Measurements from ENCODE around the gene KRTAP5-4.
"Not testable (repeated sequence)": the region's sequence is repeated elsewhere in the genome, so short reads cannot be mapped to it uniquely, and the experiment has no call there.

The KRTAP5-4 gene, protein sequence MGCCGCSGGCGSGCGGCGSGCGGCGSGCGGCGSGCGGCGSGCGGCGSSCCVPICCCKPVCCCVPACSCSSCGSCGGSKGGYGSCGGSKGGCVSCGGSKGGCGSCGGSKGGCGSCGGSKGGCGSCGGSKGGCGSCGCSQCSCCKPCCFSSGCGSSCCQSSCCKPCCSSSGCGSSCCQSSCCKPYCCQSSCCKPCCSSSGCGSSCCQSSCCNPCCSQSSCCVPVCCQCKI

DNA sequence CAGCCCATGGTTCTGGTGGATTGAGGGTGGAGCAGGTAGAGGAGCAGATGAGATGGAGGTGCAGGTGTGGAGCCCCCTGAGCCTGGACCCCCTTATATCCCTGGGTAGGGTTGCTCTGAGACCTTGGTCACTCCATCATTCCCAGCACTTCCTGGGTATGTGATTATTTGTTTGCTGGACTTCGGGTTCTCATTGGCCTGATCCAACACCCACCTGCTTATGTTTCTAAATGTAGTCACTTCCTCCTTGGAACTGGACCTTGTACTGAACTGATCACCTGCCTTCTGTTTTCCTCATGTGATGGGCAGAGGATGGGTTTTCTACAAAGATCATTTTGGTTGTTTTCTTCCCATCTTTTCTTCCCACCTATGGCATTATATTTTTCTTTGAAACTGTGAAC, at the start of gene KRTAP5-4:
KRTAP5-4 (minus strand) TSS at position 53 of the 400 bp plus-strand sequence; CDS start at position 8, 45 bp downstream.
- no peak for FAIRE-seq

DNA sequence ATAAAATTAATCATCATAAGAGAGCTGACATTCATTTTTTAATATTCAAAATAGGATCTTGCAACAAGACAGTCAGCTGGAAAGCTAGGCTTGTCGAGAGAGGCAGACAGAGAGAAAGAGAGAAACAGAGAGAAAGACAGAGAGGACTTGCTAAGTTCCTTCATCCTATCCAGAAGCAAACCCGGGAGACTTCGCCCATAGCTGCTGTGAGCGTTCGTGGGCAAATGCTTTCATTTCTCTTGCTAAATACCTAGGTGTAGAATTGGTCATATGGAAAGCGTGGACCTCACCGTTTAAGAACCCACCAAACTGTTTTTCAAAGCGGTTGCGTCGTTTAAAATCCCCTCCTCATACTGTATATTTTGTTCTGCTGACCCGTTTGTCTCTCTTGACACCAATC, 49.7 kb upstream of the KRTAP5-4 start:
- no peak for FAIRE-seq

DNA sequence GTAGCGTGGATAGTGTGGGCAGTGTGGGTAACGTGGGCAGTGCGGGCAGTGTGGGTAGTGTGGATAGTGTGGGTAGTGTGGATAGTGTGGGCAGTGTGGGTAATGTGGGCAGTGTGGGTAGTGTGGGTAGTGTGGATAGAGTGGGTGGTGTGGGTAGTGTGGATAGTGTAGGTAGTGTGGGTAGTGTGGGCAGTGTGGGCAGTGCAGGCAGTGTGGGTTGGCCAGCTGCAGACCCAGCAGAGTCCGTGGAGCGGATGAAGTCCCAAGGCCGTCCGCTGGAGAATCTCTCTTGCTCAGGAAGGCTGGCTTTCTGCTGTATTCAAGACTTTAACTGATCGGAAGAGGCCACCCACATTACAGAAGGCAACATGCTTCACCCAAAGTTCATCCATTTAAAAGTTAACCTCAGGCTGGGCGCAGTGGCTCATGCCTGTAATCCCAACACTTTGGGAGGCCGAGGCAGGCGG, 49.0 kb upstream of the KRTAP5-4 start:
- FAIRE-seq, result no peak

DNA sequence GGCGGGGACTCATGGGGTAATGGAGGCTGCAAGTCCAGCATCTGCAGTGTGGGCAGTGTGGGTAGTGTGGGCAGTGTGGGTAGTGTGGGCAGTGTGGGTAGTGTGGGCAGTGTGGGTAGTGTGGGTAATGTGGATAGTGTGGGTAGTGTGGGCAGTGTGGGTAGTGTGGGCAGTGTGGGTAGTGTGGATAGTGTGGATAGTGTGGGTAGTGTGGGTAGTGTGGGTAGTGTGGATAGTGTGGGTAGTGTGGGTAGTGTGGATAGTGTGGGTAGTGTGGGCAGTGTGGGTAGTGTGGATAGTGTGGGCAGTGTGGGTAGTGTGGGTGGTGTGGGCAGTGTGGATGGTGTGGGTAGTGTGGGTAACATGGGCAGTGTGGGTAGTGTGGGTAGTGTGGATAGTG, 48.5 kb upstream of the KRTAP5-4 start:
- FAIRE-seq, result not testable (repeated sequence)

DNA sequence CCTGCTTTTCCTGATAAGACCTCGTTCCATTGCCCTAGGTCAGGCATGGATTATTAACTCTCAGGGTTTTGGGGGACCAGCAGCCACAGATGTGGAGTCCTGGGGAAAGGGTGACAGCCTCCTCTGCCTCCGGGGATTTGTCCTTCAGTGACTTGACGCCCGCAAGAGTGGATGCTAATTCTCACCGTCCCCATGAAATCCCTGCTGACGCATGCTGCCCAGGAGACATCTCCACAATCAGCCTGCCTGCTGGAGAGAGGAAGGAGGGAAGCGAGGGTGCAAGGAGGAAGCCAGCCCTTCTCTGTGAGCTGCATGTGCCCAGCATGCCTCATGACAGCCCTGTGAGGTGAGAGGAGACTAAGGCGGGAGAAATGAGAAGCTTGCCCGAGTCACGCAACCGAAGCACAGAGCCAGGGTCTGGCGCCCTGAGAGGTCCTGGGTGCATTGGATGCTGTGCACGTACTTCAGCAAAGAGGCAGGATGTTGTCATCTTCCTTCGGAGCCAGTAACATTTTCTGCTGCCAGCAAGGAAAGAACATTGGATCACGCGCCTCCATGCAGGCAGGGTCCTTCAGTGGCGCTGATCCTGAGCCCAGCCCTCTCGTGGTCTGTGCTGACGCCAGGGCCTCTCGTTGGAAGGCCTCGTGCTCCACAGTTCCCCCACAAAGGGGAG, 47.7 kb upstream of the KRTAP5-4 start:
- no peak for FAIRE-seq

DNA sequence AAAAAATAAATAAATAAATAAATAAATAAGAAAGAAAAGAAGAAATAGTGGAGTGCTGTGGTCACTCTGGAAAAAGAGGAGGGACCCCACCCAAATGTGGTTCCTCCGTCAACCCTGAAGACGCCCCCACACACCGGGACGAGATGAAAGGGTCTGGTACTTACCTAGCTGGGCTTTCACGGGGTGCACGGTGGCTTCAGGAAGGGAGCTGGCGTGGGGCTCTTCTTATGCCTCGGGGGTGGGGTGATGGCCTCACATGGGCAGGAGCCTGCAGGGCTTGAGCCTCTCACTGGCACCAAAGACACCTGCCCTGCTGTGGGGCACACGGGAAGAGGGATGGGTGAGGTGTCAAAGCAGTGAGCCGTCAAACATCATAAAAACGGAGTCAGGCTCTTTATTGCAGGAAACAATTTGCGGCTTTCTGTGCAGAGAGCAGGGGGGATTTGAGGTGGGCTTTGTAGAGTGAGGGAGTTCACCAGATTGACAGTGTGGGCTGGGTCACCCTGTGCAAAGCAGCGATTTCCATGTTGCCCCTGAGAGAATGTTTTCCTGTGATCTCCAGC, 47.1 kb upstream of the KRTAP5-4 start:
- FAIRE-seq, result no peak

DNA sequence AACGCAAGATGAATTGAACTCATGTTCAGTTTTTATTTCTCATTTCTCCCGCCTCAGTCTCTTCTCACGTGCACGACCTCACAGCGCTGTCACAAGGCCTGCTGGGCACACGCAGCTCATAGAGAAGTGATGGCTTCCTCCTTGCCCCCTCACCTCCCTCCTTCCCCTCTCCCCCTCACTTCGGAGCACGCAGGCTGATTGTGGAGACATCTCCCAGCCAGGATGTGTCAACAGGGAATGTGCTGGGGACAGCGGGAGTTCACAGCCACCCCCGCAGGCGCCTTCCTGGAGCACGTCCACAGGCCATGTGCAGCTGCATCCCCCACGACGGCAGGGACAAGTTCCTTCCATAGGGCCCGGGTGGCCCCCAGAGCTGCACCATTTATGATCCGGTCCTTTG, 46.0 kb upstream of the KRTAP5-4 start:
- no peak for FAIRE-seq

DNA sequence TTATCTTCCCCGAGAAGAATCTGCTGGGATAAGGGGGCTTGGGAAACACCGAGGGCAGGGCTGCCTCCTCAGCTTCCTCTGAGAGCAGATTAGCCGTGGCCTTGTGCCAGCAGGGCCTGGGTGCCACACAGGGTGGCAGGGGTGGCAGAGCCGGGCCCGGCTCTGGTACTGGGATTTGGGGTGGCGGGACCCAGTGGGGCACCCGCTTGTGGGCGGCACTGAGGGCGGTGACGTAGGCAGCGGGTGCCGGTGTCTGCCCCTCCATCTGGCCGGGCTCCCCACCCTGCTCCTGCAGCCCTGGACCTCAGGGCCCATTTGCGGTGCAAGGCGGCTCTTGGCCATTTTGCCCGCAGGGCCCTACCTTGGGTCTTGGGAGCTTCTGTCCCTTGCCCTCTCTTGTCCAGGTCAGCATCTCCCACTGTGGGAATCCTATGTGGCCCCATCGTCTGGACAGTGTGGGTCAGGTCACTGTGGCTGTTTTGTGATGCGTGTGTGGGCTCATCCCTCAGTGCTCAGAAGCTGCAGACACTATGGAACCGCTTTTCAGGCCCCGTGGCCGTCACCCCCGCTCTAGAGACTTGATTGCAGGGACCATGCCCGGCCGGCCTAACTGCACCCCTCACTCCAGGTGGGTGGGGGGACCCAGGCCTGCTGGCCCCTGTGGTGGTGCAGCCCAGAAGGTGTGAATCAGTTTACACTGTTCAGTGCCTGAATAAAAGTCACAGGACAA, 45.3 kb upstream of the KRTAP5-4 start:
- no peak for FAIRE-seq

DNA sequence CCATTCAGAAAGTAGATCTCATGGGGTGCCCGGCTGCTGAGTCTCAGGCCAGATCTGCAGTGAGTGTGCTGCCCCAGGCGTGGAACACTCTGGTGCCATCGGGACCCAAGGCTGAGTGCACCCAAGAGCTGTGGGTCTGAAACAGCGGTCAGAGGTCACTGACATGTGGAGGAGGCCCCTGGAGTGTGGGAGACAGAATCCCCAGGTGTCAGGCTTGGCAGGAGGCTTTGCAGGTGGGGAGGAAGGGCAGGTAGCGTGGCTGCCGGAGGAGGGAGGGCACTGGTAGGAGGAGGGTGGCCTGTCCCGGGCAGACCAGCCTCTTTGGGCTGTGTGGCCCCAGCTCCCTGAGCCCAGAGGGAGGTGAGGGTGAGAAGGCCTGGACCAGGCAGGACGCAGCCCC, 43.4 kb upstream of the KRTAP5-4 start:
- FAIRE-seq, result no peak

DNA sequence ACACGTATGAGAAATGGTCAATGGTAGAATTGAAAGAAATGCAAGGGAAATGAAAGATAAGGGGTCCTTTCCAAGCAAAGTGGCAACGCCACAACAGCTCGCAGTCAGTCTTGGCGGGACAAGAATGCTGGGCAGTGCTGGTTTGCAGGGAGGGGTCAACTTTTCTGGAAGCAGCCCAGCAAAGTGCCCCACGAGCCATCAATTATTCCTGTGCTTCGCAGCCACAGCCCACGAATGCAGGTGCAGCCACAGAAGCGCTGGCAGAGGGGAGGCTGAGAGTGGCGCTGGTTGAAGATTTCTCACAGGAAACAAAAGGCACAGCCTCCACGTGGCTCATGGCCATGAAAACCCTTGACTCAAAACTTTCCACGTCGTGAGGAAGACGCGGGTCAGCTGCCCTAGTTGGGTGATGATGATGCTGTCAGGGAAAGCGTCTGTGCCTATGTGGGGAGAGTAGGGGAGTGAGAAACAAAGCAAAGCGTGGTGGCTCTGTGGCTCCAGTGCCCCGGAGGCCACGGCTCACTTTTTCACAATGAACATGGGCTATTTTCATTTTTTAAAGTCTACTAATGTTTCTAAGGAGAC, 40.9 kb upstream of the KRTAP5-4 start:
- not testable (repeated sequence) for FAIRE-seq

DNA sequence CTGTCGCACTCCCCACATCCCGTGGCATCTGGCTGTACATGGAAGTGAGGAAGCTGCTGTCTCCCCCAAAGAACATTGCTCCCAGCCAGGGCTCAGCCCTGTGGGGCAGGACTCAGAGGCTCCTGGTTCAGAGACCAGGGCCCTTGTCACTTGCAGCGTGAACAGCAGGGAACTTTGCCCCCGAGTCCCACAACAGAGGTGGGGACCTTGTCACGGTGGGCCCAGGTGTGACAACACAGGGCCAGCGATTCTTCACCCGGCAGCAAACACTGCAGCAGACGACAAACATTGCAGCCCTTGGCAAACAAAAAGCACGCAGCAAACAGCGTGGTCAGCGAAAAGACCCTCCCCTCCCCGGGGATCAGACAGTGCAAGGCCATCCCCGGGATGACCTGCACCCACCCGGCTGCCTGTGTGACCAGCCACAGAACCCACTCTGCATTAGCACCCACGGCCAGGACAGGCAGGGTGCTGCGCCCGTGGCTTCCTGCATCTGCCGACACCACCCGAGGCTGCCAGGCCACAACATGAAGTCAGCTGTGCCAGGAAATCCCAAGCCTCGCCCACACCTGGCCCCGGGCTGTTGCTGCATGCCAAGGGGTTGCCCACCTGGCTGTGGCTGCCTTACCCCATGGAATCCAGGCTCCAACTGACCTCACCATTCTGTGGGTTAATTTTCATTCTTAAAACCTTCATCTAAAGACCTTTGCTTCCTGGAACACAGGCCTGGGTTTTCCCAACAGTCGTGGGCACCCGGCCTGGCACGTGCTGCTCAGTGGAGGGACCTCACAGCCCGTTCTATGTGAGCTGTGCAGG, 39.7 kb upstream of the KRTAP5-4 start:
- not testable (repeated sequence) for FAIRE-seq

DNA sequence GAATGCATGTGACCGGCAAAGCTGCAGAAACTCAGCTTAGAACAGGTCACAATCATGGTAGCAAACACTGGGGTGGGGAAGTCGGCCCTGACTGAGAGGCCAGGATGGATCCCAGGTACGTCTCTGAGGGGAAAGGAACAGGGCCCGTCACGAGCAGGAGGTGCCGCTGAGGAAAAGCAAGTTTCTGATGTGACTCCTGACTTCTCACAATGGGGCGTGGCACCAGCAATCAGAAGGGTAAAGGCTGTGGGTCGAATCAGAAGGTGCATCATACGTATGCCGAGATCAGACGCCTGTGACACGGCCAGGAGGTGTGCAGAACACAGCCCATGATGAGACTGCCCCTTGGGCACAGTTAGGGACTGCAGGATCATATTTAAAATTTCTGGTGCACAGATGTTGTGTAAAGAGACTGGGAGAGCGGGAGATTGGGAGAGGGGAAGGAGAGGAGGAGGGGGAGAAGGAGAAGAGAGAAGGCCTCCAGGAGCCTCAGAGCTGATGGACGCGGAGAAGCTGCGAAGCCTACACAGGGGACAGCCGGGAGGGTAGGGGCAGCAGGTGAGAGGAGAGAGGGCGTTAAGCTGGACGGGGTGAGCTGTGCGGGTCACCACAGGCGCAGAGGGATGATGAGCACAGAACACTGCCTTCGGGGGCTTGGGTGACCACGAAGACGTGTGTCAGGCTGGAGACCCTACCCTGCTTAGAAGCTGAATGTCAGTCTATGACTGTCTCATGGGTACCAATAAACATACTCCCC, 38.4 kb upstream of the KRTAP5-4 start:
- FAIRE-seq, result no peak

DNA sequence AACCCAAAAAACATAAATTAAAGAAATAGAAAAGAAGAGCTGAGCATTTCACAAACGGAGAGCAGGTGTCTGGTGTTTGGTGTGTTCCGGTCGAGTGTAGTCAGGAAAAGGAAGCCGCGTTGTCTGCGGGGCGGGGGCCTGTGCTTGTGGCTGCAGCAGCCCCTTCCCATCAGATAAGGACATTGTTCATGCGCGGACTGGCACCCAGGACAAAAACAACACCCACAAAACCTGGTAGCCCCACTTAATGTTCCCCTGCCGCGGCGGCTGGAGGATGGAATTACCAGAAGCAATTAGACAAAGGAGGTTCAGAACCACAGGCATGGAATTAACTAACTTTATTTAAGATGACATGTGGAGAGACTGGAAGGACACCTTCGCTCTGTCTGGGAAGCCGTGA, 37.6 kb upstream of the KRTAP5-4 start:
- no peak for FAIRE-seq

DNA sequence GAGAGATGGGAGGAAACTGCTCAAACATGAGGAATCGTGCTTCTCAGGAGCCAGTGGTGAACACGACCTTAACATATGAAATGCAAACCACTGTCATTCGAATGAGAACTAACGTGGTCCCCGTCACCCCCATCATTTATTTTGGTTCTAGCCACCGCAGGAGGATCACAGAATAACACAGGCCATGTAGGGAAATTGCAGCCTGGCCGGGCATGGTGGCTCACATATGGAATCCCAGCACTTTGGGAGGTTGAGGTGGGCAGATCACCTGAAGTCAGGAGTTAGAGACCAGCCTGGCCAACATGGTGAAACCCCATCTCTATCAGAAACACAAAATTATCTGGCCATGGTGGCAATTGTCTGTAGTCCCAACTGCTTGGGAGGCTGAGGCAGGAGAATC, 34.7 kb upstream of the KRTAP5-4 start:
- FAIRE-seq, result no peak

DNA sequence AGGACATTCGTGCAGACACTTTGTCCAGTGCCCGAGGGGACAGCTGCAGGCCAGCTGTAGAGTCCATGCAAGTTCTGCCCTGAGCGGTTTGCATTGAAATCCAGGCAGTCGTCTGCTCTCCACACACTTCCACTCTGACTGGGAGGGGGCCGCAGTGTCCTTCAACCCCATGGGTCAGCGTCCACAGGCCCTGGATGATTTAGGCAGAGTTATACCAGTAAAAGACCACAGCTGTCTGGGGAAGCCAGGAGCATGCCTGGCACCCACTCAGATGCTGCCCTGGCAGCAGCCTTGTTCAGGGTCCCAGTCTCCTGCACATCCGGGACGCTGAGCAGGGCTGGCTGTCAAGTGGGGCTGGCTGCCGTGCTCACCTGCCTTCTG, 34.1 kb upstream of the KRTAP5-4 start:
- FAIRE-seq, result no peak

DNA sequence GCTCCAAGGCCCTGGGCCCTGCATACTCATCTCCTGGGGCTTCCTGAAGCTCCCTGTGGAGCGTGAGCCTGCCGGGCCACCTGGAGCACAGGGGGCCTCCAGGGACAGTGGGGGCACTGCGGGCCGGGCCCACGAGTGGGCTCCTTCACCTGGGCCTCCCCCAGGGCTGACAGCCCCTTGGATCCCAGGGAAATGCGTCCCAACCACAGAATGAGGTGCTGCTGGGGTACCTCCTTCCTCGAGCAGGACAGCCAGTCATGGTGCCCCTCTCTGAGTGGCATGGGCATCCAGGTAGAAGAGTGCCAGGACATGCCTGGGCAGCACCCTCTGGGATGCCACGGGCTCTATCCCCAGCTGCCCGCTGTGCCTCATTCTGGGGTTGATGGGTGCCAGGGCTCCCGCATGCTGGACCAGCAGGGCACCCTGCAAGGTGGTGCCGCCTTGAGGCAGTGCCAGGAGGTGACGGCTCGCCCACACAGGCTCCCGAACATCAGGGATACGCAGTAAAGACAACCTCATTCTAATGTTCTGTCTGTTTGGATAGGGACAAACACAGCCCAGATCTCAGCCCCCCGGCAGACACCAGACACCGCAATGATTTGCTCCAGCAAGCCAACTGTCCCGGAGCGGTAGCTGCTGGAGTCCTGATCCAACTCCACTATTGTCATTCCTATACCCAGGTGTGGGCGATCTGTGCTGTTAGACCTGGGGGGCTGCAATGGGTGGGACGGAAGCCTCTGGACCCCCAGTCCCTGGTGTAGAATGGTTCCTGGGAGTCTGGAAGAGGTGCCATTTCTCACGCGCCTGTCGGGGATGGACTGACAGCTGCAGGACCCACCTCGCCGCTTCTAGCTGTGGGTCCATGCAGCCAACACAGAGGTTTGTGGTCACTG, 33.5 kb upstream of the KRTAP5-4 start:
- no peak for FAIRE-seq

DNA sequence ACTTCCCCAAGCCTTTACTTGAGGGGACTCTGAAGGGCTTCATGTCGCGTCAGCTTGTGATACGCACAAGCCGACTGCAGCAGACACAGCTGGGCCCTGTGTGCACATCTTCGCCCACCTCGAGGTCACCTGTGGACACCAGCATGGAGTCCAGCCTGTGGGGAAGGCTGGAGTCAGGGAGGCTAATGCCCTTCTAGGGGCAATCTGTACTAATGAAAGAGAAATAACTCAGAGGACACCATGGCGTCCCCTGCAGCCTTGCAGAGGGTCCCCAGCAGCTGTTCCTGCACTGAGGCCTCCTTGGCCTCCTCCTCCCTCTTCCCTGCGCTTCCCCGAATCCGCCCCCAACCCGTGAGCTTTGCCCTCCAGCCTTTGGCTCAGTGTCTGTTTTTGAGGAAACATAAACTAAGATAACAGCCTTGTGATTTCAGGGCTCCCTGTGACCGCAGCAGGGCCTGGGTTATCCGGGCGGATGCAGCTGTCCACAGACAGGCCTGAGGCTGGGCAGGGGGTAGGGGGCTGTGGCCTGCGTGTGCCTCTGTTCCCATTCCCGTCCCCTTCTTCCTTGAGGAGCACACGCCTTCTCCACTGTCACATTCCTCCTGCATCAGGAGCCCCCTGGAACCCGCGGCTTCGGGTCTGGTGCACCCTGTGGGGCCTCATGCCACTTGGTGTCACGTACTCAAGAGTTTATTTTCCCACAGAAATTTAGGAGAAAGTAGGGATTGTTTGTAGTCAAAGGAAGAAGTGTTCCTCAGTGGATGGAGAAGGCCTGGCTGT, 32.6 kb upstream of the KRTAP5-4 start:
- FAIRE-seq, result no peak

DNA sequence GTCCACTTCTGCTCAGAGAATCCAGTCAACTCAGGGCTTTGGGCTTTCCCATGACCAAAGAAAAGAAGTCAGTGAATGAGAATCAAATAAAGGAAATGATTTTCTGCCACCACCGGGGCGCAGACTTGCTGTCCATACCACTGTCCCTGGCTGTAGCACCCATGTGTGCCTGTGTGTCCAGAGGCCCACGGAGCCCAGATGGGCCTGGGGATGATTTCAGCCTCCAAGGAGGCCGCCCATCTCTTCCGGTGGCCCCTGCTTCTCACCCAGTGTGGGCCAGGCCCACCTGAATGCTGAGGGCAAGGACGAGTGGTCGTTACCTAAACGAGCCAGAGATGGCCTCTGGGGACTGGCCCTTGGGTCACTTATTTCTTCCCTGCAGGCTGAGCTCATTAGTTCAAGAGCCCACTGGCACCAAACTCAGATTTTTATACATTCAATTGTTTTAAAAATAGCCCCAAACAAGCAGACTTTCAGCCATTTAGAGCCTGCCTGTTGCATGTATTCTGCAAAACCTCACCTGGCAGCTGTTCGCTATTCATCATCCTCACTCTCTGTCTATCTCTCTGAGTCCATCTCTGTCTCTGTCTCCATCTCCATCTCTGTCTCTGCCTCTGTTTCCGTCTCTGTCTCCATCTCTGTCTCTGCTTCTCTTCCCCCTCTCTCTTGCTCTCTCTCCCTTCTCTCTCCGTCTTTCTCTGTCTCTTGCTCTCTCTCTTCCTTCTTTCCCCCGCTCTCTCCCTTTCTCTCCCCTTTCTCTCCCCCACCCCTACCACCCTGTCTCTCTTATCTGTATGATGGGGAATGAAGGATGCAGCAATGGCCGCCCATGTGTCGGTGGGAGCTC, 31.8 kb upstream of the KRTAP5-4 start:
- no peak for FAIRE-seq

Data from G401.6 (cell line).